SK-N-SH treated with all-trans-retinoic acid at 6 μM for 48 hours (cell line): ENCODE data around the gene USP13.

ENCODE experiments used
- ATAC-seq: fragments of 200-7000 bp; cut with Tn5 transposase; 3 replicates; pipeline ENCODE4 v1.9.1; 2020; ENCODE audit warnings: mild to moderate bottlenecking, moderate library complexity
- ARNTL ChIP-seq: fragments of 450-650 bp; formaldehyde crosslinking; IDR thresholded peaks from 2 replicates; pipeline ENCODE4 v1.5.0; 2020; ENCODE audit warnings: low read depth, mild to moderate bottlenecking, moderate library complexity, borderline replicate concordance
- BACH2 ChIP-seq: fragments of 250-450 bp; sonication (Bioruptor Pico); IDR thresholded peaks from 2 replicates; pipeline ENCODE4 v1.9.0; 2021; ENCODE audit warnings: mild to moderate bottlenecking, borderline replicate concordance
- CSDC2 ChIP-seq: fragments of 250-450 bp; sonication (Bioruptor Pico); IDR thresholded peaks from 2 replicates; pipeline ENCODE4 v1.5.0; 2020; ENCODE audit warnings: mild to moderate bottlenecking, moderate library complexity
- ESRRG ChIP-seq: fragments of 250-450 bp; sonication (Bioruptor Pico); IDR thresholded peaks from 2 replicates; pipeline ENCODE4 v1.6.1; 2021; ENCODE audit warnings: mild to moderate bottlenecking
- GLIS3 ChIP-seq: fragments of 250-450 bp; sonication (Bioruptor Pico); IDR thresholded peaks from 2 replicates; pipeline ENCODE4 v1.5.0; 2020; ENCODE audit warnings: mild to moderate bottlenecking, moderate library complexity
- ISL1 ChIP-seq: fragments of 250-450 bp; sonication (Bioruptor Pico); IDR thresholded peaks from 2 replicates; pipeline ENCODE4 v2.1.2; 2022; ENCODE audit warnings: mild to moderate bottlenecking, moderate library complexity
- OSR1 ChIP-seq: fragments of 250-450 bp; sonication (Bioruptor Pico); IDR thresholded peaks from 2 replicates; pipeline ENCODE4 v1.8.0; 2022; ENCODE audit warnings: moderate library complexity, mild to moderate bottlenecking, inconsistent platforms
- PPARA ChIP-seq: fragments of 250-450 bp; sonication (Bioruptor Pico); IDR thresholded peaks from 2 replicates; pipeline ENCODE4 v1.5.0; 2020; ENCODE audit warnings: mild to moderate bottlenecking, borderline replicate concordance
- RARB ChIP-seq: fragments of 250-450 bp; sonication (Bioruptor Pico); IDR thresholded peaks from 2 replicates; pipeline ENCODE4 v1.8.0; 2021; ENCODE audit warnings: mild to moderate bottlenecking, moderate library complexity
- SNAI2 ChIP-seq: fragments of 250-450 bp; sonication (Bioruptor Pico); IDR thresholded peaks from 2 replicates; pipeline ENCODE4 v1.5.0; 2020; ENCODE audit warnings: mild to moderate bottlenecking, moderate library complexity
- TCF4 ChIP-seq: fragments of 250-450 bp; sonication (Bioruptor Pico); IDR thresholded peaks from 2 replicates; pipeline ENCODE4 v1.8.0; 2021; ENCODE audit warnings: mild to moderate bottlenecking, moderate library complexity, borderline replicate concordance
- TOX ChIP-seq: fragments of 250-450 bp; sonication (Bioruptor Pico); IDR thresholded peaks from 2 replicates; pipeline ENCODE4 v1.8.0; 2021; ENCODE audit warnings: mild to moderate bottlenecking, moderate library complexity, borderline replicate concordance
- ZC3H10 ChIP-seq: fragments of 250-450 bp; sonication (Bioruptor Pico); IDR thresholded peaks from 2 replicates; pipeline ENCODE4 v1.5.1; 2021; ENCODE audit warnings: mild to moderate bottlenecking, moderate library complexity
- ZFP3 ChIP-seq: fragments of 250-450 bp; sonication (Bioruptor Pico); IDR thresholded peaks from 2 replicates; pipeline ENCODE4 v1.5.0; 2020; ENCODE audit warnings: mild to moderate bottlenecking, moderate library complexity
- ZFP30 ChIP-seq: fragments of 450-650 bp; formaldehyde crosslinking; IDR thresholded peaks from 2 replicates; pipeline ENCODE4 v1.5.0; 2022; ENCODE audit warnings: mild to moderate bottlenecking, moderate library complexity
- ZNF565 ChIP-seq: fragments of 450-650 bp; formaldehyde crosslinking; conservative IDR thresholded peaks from 2 replicates; pipeline ENCODE4 v1.5.0; 2020; ENCODE audit warnings: low read depth, mild to moderate bottlenecking, moderate library complexity
- ZNF70 ChIP-seq: fragments of 450-650 bp; formaldehyde crosslinking; IDR thresholded peaks from 2 replicates; pipeline ENCODE4 v1.5.0; 2020; ENCODE audit warnings: mild to moderate bottlenecking, moderate library complexity
- ZNF8 ChIP-seq: fragments of 450-650 bp; formaldehyde crosslinking; IDR thresholded peaks from 2 replicates; pipeline ENCODE4 v1.5.0; 2020; ENCODE audit warnings: mild to moderate bottlenecking, moderate library complexity
- TF ChIP-seq, protein P1 (sequence below): fragments of 250-450 bp; sonication (Bioruptor Pico); IDR thresholded peaks from 2 replicates; pipeline ENCODE4 v1.8.0; 2021; ENCODE audit warnings: low read depth, mild to moderate bottlenecking, moderate library complexity, borderline replicate concordance
- TF ChIP-seq, protein P2 (sequence below): fragments of 250-450 bp; sonication (Bioruptor Pico); IDR thresholded peaks from 2 replicates; pipeline ENCODE4 v1.8.0; 2020; ENCODE audit warnings: mild to moderate bottlenecking, moderate library complexity, borderline replicate concordance
- TF ChIP-seq, protein P3 (sequence below): fragments of 250-450 bp; sonication (Bioruptor Pico); IDR thresholded peaks from 2 replicates; pipeline ENCODE4 v1.5.1; 2020; ENCODE audit warnings: low read depth, mild to moderate bottlenecking, moderate library complexity
- TF ChIP-seq, protein P4 (sequence below): fragments of 250-450 bp; sonication (Bioruptor Pico); IDR thresholded peaks from 2 replicates; pipeline ENCODE4 v1.5.0; 2020; ENCODE audit warnings: mild to moderate bottlenecking, moderate library complexity
- TF ChIP-seq, protein P5 (sequence below): fragments of 250-450 bp; sonication (Bioruptor Pico); IDR thresholded peaks from 2 replicates; pipeline ENCODE4 v1.5.1; 2021; ENCODE audit warnings: mild to moderate bottlenecking, moderate library complexity

The USP13 gene

DNA sequence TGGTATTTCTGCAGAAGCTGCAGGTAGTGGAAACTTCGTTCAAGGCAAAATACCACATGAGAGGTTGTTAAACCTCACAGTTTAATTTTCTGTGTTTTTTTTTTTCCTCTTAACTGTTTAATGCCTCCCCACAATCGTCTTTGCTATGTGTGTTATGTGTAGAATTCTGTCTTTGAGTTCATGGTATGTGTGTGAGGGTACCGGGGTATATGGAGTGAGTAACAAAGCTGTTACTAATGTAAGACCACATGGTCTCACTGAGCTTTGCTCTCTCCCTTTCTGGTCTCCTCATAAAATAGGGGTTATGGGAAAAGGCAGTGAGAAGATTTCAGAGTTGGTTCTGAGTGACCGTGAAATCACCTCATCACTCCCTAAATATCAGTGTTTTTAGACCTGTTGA, 143.6 kb downstream of the USP13 start:
- ATAC-seq = no peak
- TF ChIP-seq RARB = no peak
- no peak for TF ChIP-seq BACH2 (CRISPR knock-in tag)
- no peak for TF ChIP-seq GLIS3
- TF ChIP-seq ZNF8 (CRISPR knock-in tag) = no peak
- TF ChIP-seq TOX (CRISPR knock-in tag) = no peak
- no peak for TF ChIP-seq ZNF565 (CRISPR knock-in tag)
- no peak for TF ChIP-seq ISL1 (CRISPR knock-in tag)
- TF ChIP-seq ZC3H10 (CRISPR knock-in tag) = no peak
- no peak for TF ChIP-seq TCF4 (CRISPR knock-in tag)
- no peak for TF ChIP-seq ESRRG
- no peak for TF ChIP-seq ARNTL (CRISPR knock-in tag)
- TF ChIP-seq, protein P1, sequence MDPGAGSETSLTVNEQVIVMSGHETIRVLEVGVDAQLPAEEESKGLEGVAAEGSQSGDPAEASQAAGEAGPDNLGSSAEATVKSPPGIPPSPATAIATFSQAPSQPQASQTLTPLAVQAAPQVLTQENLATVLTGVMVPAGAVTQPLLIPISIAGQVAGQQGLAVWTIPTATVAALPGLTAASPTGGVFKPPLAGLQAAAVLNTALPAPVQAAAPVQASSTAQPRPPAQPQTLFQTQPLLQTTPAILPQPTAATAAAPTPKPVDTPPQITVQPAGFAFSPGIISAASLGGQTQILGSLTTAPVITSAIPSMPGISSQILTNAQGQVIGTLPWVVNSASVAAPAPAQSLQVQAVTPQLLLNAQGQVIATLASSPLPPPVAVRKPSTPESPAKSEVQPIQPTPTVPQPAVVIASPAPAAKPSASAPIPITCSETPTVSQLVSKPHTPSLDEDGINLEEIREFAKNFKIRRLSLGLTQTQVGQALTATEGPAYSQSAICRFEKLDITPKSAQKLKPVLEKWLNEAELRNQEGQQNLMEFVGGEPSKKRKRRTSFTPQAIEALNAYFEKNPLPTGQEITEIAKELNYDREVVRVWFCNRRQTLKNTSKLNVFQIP = no peak
- TF ChIP-seq, protein P2, sequence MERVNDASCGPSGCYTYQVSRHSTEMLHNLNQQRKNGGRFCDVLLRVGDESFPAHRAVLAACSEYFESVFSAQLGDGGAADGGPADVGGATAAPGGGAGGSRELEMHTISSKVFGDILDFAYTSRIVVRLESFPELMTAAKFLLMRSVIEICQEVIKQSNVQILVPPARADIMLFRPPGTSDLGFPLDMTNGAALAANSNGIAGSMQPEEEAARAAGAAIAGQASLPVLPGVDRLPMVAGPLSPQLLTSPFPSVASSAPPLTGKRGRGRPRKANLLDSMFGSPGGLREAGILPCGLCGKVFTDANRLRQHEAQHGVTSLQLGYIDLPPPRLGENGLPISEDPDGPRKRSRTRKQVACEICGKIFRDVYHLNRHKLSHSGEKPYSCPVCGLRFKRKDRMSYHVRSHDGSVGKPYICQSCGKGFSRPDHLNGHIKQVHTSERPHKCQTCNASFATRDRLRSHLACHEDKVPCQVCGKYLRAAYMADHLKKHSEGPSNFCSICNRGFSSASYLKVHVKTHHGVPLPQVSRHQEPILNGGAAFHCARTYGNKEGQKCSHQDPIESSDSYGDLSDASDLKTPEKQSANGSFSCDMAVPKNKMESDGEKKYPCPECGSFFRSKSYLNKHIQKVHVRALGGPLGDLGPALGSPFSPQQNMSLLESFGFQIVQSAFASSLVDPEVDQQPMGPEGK (CRISPR knock-in tag) = no peak
- TF ChIP-seq ZFP3 (CRISPR knock-in tag) = no peak

DNA sequence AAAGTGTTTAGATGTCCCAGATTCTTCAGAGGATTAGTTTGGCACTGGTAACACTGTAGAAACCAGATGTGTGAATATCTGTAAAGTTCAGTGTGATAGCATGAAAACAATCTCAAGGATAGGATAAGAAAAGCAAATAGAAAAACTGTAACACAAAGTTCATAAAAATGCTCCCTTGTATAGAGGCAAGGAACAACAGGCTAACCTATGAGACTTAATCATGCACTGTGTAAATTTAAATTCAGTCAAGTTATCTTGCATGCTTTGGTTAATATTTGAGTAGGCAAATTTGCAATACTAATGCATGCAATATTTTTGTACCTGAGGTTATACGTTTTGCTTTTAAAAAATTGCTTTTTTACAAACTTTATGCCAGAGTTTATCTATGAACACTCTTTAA, 144.4 kb downstream of the USP13 start:
- TF ChIP-seq ISL1 (CRISPR knock-in tag) (no peak), ZNF70 (CRISPR knock-in tag) (no peak), PPARA (CRISPR knock-in tag) (no peak), ZFP3 (CRISPR knock-in tag) (no peak), CSDC2 (CRISPR knock-in tag) (no peak), ZC3H10 (CRISPR knock-in tag) (no peak), SNAI2 (CRISPR knock-in tag) (no peak), ESRRG (no peak), OSR1 (CRISPR knock-in tag) (no peak), ZNF8 (CRISPR knock-in tag) (no peak), TOX (CRISPR knock-in tag) (no peak), ZFP30 (no peak), GLIS3 (no peak), ARNTL (CRISPR knock-in tag) (no peak), TCF4 (CRISPR knock-in tag) (no peak)
- TF ChIP-seq, protein P1 = no peak
- TF ChIP-seq, protein P3, sequence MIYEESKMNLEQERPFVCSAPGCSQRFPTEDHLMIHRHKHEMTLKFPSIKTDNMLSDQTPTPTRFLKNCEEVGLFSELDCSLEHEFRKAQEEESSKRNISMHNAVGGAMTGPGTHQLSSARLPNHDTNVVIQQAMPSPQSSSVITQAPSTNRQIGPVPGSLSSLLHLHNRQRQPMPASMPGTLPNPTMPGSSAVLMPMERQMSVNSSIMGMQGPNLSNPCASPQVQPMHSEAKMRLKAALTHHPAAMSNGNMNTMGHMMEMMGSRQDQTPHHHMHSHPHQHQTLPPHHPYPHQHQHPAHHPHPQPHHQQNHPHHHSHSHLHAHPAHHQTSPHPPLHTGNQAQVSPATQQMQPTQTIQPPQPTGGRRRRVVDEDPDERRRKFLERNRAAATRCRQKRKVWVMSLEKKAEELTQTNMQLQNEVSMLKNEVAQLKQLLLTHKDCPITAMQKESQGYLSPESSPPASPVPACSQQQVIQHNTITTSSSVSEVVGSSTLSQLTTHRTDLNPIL (CRISPR knock-in tag) = no peak
- TF ChIP-seq, protein P2 (CRISPR knock-in tag) = no peak
- TF ChIP-seq, protein P4, sequence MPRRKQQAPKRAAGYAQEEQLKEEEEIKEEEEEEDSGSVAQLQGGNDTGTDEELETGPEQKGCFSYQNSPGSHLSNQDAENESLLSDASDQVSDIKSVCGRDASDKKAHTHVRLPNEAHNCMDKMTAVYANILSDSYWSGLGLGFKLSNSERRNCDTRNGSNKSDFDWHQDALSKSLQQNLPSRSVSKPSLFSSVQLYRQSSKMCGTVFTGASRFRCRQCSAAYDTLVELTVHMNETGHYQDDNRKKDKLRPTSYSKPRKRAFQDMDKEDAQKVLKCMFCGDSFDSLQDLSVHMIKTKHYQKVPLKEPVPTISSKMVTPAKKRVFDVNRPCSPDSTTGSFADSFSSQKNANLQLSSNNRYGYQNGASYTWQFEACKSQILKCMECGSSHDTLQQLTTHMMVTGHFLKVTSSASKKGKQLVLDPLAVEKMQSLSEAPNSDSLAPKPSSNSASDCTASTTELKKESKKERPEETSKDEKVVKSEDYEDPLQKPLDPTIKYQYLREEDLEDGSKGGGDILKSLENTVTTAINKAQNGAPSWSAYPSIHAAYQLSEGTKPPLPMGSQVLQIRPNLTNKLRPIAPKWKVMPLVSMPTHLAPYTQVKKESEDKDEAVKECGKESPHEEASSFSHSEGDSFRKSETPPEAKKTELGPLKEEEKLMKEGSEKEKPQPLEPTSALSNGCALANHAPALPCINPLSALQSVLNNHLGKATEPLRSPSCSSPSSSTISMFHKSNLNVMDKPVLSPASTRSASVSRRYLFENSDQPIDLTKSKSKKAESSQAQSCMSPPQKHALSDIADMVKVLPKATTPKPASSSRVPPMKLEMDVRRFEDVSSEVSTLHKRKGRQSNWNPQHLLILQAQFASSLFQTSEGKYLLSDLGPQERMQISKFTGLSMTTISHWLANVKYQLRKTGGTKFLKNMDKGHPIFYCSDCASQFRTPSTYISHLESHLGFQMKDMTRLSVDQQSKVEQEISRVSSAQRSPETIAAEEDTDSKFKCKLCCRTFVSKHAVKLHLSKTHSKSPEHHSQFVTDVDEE (CRISPR knock-in tag) = no peak
- TF ChIP-seq, protein P5, sequence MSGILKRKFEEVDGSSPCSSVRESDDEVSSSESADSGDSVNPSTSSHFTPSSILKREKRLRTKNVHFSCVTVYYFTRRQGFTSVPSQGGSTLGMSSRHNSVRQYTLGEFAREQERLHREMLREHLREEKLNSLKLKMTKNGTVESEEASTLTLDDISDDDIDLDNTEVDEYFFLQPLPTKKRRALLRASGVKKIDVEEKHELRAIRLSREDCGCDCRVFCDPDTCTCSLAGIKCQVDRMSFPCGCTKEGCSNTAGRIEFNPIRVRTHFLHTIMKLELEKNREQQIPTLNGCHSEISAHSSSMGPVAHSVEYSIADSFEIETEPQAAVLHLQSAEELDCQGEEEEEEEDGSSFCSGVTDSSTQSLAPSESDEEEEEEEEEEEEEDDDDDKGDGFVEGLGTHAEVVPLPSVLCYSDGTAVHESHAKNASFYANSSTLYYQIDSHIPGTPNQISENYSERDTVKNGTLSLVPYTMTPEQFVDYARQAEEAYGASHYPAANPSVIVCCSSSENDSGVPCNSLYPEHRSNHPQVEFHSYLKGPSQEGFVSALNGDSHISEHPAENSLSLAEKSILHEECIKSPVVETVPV = no peak

More for the DNA sequence above, 144.4 kb downstream of the USP13 start:
- no peak for ATAC-seq
